Trophoblast cell (in vitro differentiated cells and primary cell): ENCODE data around the gene CCNH.

Experiments used
- DNase-seq, 2 donors: peaks; one replicate each; pipeline ENCODE4 v3.0.0-alpha.2; 2016
- H2AFZ ChIP-seq: 2 replicates; pipeline ENCODE4 v1.6.1; 2013; ENCODE audit warnings: low read length, moderate library complexity, mild to moderate bottlenecking; ENCODE audit not compliant: insufficient read depth, poor library complexity
- H2AK5ac ChIP-seq: 2 replicates; pipeline ENCODE4 v1.6.1; 2013; ENCODE audit warnings: mild to moderate bottlenecking, low read length
- H2BK120ac ChIP-seq: 2 replicates; pipeline ENCODE4 v1.6.1; 2013; ENCODE audit warnings: low read length, mild to moderate bottlenecking, moderate library complexity; ENCODE audit not compliant: insufficient read depth, poor library complexity
- H2BK12ac ChIP-seq: 2 replicates; pipeline ENCODE4 v1.6.1; 2013; ENCODE audit warnings: mild to moderate bottlenecking, low read length, moderate library complexity
- H2BK5ac ChIP-seq: 2 replicates; pipeline ENCODE4 v1.6.1; 2013; ENCODE audit warnings: low read length, low read depth, moderate library complexity, mild to moderate bottlenecking; ENCODE audit not compliant: poor library complexity
- H3K14ac ChIP-seq: 2 replicates; pipeline ENCODE4 v1.6.1; 2013; ENCODE audit warnings: mild to moderate bottlenecking, low read length
- H3K18ac ChIP-seq: 2 replicates; pipeline ENCODE4 v1.6.1; 2013; ENCODE audit warnings: mild to moderate bottlenecking, low read length
- H3K23ac ChIP-seq: 2 replicates; pipeline ENCODE4 v1.6.1; 2013; ENCODE audit warnings: low read length
- H3K27ac ChIP-seq: 2 replicates; pipeline ENCODE4 v1.5.1; 2013; ENCODE audit warnings: low read depth, mild to moderate bottlenecking, inconsistent platforms, low read length, moderate library complexity
- H3K27me3 ChIP-seq: 2 replicates; pipeline ENCODE4 v1.6.1; 2013; ENCODE audit warnings: inconsistent platforms, mild to moderate bottlenecking, low read length, moderate library complexity; ENCODE audit not compliant: insufficient read depth
- H3K36me3 ChIP-seq, 2 experiments: 1 replicate in 1 of 2; 2 replicates in 1 of 2; pipeline ENCODE4 v1.6.1; 2013; ENCODE audit warnings: low read length in 2 of 2, mild to moderate bottlenecking in 2 of 2, moderate library complexity in 1 of 2; ENCODE audit not compliant: insufficient read depth in 2 of 2, control insufficient read depth in 1 of 2
- H3K4ac ChIP-seq: 2 replicates; pipeline ENCODE4 v1.6.1; 2013; ENCODE audit warnings: low read depth, mild to moderate bottlenecking, low read length, moderate library complexity
- H3K4me1 ChIP-seq, 2 experiments: 1 replicate in 1 of 2; 2 replicates in 1 of 2; pipeline ENCODE4 v1.6.1; 2013; ENCODE audit warnings: low read length in 2 of 2, mild to moderate bottlenecking in 2 of 2, moderate library complexity in 1 of 2; ENCODE audit not compliant: insufficient read depth in 2 of 2, control insufficient read depth in 1 of 2
- H3K4me2 ChIP-seq: 2 replicates; pipeline ENCODE4 v1.6.1; 2013; ENCODE audit warnings: inconsistent platforms, mild to moderate bottlenecking, low read length, moderate library complexity
- H3K4me3 ChIP-seq: 2 replicates; pipeline ENCODE4 v1.5.1; 2013; ENCODE audit warnings: mild to moderate bottlenecking, low read depth, low read length, inconsistent platforms
- H3K79me1 ChIP-seq: one replicate; pipeline ENCODE4 v1.6.1; 2013; ENCODE audit warnings: low read length
- H3K79me2 ChIP-seq: 2 replicates; pipeline ENCODE4 v1.6.1; 2013; ENCODE audit warnings: low read length, mild to moderate bottlenecking; ENCODE audit not compliant: control insufficient read depth, insufficient read depth, poor library complexity
- H3K9ac ChIP-seq: 2 replicates; pipeline ENCODE4 v1.6.1; 2013; ENCODE audit warnings: mild to moderate bottlenecking, low read length
- H3K9me3 ChIP-seq: 2 replicates; pipeline ENCODE4 v1.6.1; 2013; ENCODE audit warnings: low read depth, mild to moderate bottlenecking, control low read depth, inconsistent platforms, low read length; ENCODE audit not compliant: insufficient read depth
- H4K12ac ChIP-seq: 2 replicates; pipeline ENCODE4 v1.6.1; 2013; ENCODE audit warnings: low read depth, mild to moderate bottlenecking, low read length, moderate library complexity
- H4K8ac ChIP-seq: 2 replicates; pipeline ENCODE4 v1.6.1; 2013; ENCODE audit warnings: low read depth, mild to moderate bottlenecking, low read length, moderate library complexity
- H4K91ac ChIP-seq: one replicate; pipeline ENCODE4 v1.6.1; 2013; ENCODE audit warnings: low read depth, mild to moderate bottlenecking, low read length, moderate library complexity
- WGBS: extraction: QIAGEN DNeasy Blood & Tissue Kit; methylation state at CpG from one replicate; pipeline ENCODE4 v1.1.7; 2013; ENCODE audit warnings: missing lambda C conversion rate; ENCODE audit not compliant: insufficient read length, insufficient coverage; ENCODE audit errors: extremely low coverage; 5-methylcytosine and 5-hydroxymethylcytosine counted together

CCNH gene

DNA sequence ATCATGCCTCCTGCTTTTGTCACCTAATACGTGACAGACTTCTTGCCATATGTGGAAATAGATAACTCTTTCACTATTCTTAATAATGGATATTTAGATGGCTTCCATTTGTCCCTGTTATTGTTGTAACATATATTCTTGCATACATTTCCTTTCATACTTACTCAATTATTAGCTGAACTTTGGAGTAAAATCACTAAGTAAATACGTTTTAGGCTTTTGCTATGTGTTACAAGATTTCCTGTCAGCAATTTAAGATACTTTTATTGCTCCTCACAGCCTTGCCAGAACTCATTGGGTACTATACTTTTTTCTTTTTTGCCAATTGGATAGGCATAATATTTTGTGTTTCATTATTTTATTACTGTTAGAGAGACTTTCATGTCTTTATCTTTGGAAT lies 26.9 kb downstream of the CCNH start:
- H3K14ac ChIP-seq, result no peak overlapping the region
- H2AFZ ChIP-seq, result no peak overlapping the region
- no peak overlapping the region for H2BK120ac ChIP-seq
- no peak for DNase-seq
- H3K23ac ChIP-seq, result no peak overlapping the region
- no peak overlapping the region for H3K9ac ChIP-seq
- H3K4me3 ChIP-seq, result no peak overlapping the region
- no peak overlapping the region for H4K91ac ChIP-seq
- H3K4me2 ChIP-seq, result no peak overlapping the region
- H4K8ac ChIP-seq, result no peak overlapping the region
- H3K27me3 ChIP-seq, result no peaks in the 10 kb centered on the region
- H2BK12ac ChIP-seq, result no peak overlapping the region
- H3K79me1 ChIP-seq, result no peaks in the 10 kb centered on the region
- H2BK5ac ChIP-seq, result no peak overlapping the region
- no peak overlapping the region for H2AK5ac ChIP-seq
- H3K18ac ChIP-seq, result no peak overlapping the region
- H3K4ac ChIP-seq, result no peak overlapping the region
- H3K9me3 ChIP-seq, result no peaks in the 10 kb centered on the region
- no peak overlapping the region for H3K27ac ChIP-seq
- H3K4me1 ChIP-seq, result no peaks in the 10 kb centered on the region
- H3K36me3 ChIP-seq, result peaks cover 8 to 13% of the 10 kb centered on the region in 2 experiments
- no CpG with 5 or more reads among the region's 2 CpGs for WGBS
- no peak overlapping the region for H4K12ac ChIP-seq
- H3K79me2 ChIP-seq, result no peaks in the 10 kb centered on the region

- no peak overlapping the region for H2AK5ac ChIP-seq
- H2AFZ ChIP-seq, result no peak overlapping the region
- no peak overlapping the region for H4K8ac ChIP-seq
- no peaks in the 10 kb centered on the region for H3K79me2 ChIP-seq
- no peak overlapping the region for H3K4me3 ChIP-seq
- no peak overlapping the region for H3K18ac ChIP-seq
- H3K4me1 ChIP-seq, result no peaks in the 10 kb centered on the region
- no peak overlapping the region for H4K12ac ChIP-seq
- H3K9ac ChIP-seq, result no peak overlapping the region
- H3K4ac ChIP-seq, result no peak overlapping the region
- no peaks in the 10 kb centered on the region for H3K27me3 ChIP-seq
- no CpG with 5 or more reads among the region's 1 CpG for WGBS
- H3K79me1 ChIP-seq, result no peaks in the 10 kb centered on the region
- H2BK12ac ChIP-seq, result no peak overlapping the region
- H3K4me2 ChIP-seq, result no peak overlapping the region
- H3K27ac ChIP-seq, result no peak overlapping the region
- H3K36me3 ChIP-seq, result peaks cover 4 to 6% of the 10 kb centered on the region in 2 experiments
- H2BK5ac ChIP-seq, result no peak overlapping the region
- no peak for DNase-seq
- no peak overlapping the region for H3K14ac ChIP-seq
- H3K9me3 ChIP-seq, result no peaks in the 10 kb centered on the region
- no peak overlapping the region for H2BK120ac ChIP-seq
- no peak overlapping the region for H3K23ac ChIP-seq
- H4K91ac ChIP-seq, result no peak overlapping the region
Measured at GRCh38 chr5:87383216-87383615, 29.5 kb downstream of the CCNH start.

GRCh38 chr5:87382224-87382623 lies 30.5 kb downstream of the CCNH start:
- Histone ChIP-seq H3K14ac (no peak overlapping the region), H3K36me3 (peaks cover 4 to 7% of the 10 kb centered on the region in 2 experiments), H3K27ac (no peak overlapping the region)

GRCh38 chr5:87372705-87373104 lies 40.0 kb downstream of the CCNH start:
- no peak overlapping the region for H3K4me2 ChIP-seq
- H3K36me3 ChIP-seq, result peaks cover 4 to 5% of the 10 kb centered on the region in 2 experiments
- H3K4ac ChIP-seq, result no peak overlapping the region
- H3K27me3 ChIP-seq, result no peaks in the 10 kb centered on the region
- H3K18ac ChIP-seq, result no peak overlapping the region
- H4K91ac ChIP-seq, result no peak overlapping the region
- no peak overlapping the region for H2AK5ac ChIP-seq
- H2BK120ac ChIP-seq, result no peak overlapping the region
- no peaks in the 10 kb centered on the region for H3K9me3 ChIP-seq
- no CpG with 5 or more reads among the region's 2 CpGs for WGBS
- H3K27ac ChIP-seq, result no peak overlapping the region
- no peak overlapping the region for H2BK12ac ChIP-seq
- DNase-seq, result no peak
- H4K8ac ChIP-seq, result no peak overlapping the region
- H2AFZ ChIP-seq, result no peak overlapping the region
- no peak overlapping the region for H3K4me3 ChIP-seq
- no peaks in the 10 kb centered on the region for H3K79me2 ChIP-seq
- H3K14ac ChIP-seq, result no peak overlapping the region
- no peak overlapping the region for H4K12ac ChIP-seq
- H3K23ac ChIP-seq, result no peak overlapping the region
- H2BK5ac ChIP-seq, result no peak overlapping the region
- H3K79me1 ChIP-seq, result no peaks in the 10 kb centered on the region
- no peaks in the 10 kb centered on the region for H3K4me1 ChIP-seq
- H3K9ac ChIP-seq, result no peak overlapping the region

More at GRCh38 chr5:87382224-87382623, 30.5 kb downstream of the CCNH start:
- Histone ChIP-seq H3K23ac (no peak overlapping the region), H3K79me2 (no peaks in the 10 kb centered on the region), H3K79me1 (no peaks in the 10 kb centered on the region), H2BK120ac (no peak overlapping the region), H4K12ac (no peak overlapping the region), H2AFZ (no peak overlapping the region), H3K4ac (no peak overlapping the region), H3K27me3 (no peaks in the 10 kb centered on the region), H4K8ac (no peak overlapping the region), H3K4me1 (no peaks in the 10 kb centered on the region), H3K4me3 (no peak overlapping the region), H2AK5ac (no peak overlapping the region), H4K91ac (no peak overlapping the region), H2BK5ac (no peak overlapping the region), H3K9ac (no peak overlapping the region), H3K9me3 (no peaks in the 10 kb centered on the region), H3K4me2 (no peak overlapping the region), H2BK12ac (no peak overlapping the region), H3K18ac (no peak overlapping the region)
- DNase-seq, result no peak
- no CpG with 5 or more reads among the region's 1 CpG for WGBS
